CD14-positive monocyte (primary cell): ENCODE results near the gene WTIP. TPM values are rescaled to one million over a fixed set of nuclear protein-coding genes. Genes with fewer than 3 reads are reported as not detected.

Experiments
- DNase-seq, 3 donors: peaks; one replicate each; pipeline ENCODE4 v3.0.0-alpha.2; 2011 to 2022
- H2AFZ ChIP-seq: 2 replicates; pipeline ENCODE4 v1.6.0; 2012; ENCODE audit warnings: mild to moderate bottlenecking, low read depth, low read length, inconsistent platforms; ENCODE audit not compliant: insufficient read depth, poor library complexity, severe bottlenecking
- H3K27ac ChIP-seq, 2 donors: 1 replicate in 1 of 2; 2 replicates in 1 of 2; pipeline ENCODE4 v1.5.1; 2012 to 2013; ENCODE audit warnings: low read length in 2 of 2, control low read depth in 1 of 2, inconsistent platforms in 1 of 2, low read depth in 1 of 2, mild to moderate bottlenecking in 1 of 2
- H3K27me3 ChIP-seq, 2 donors: one replicate each; pipeline versions ENCODE4 v1.6.0 to v1.6.1; 2011 to 2013; ENCODE audit warnings: low read length in 2 of 2; ENCODE audit not compliant: control insufficient read depth in 2 of 2, insufficient read depth in 2 of 2
- H3K36me3 ChIP-seq, 2 donors: replicated peaks in 1 of 2; 1 replicate in 1 of 2; 2 replicates in 1 of 2; pipeline versions ENCODE4 v1.5.1 to v1.6.1; 2012 to 2013; ENCODE audit warnings: low read length in 2 of 2, control low read depth in 1 of 2, inconsistent platforms in 1 of 2, mild to moderate bottlenecking in 1 of 2; ENCODE audit not compliant: insufficient read depth in 2 of 2, control insufficient read depth in 1 of 2
- H3K4me1 ChIP-seq, 2 donors: 1 replicate in 1 of 2; 2 replicates in 1 of 2; pipeline versions ENCODE4 v1.5.1 to v1.6.1; 2012 to 2013; ENCODE audit warnings: low read length in 2 of 2, control low read depth in 1 of 2, inconsistent platforms in 1 of 2, mild to moderate bottlenecking in 1 of 2, moderate library complexity in 1 of 2; ENCODE audit not compliant: insufficient read depth in 2 of 2, control insufficient read depth in 1 of 2
- H3K4me2 ChIP-seq: replicated peaks from 2 replicates; pipeline ENCODE3; 2012; ENCODE audit warnings: low read length, moderate library complexity, mild to moderate bottlenecking; ENCODE audit not compliant: poor library complexity, severe bottlenecking; ENCODE audit errors: extremely low read depth
- H3K4me3 ChIP-seq, 3 experiments: fragments of 200-600 bp in 1 of 3; sonication (generic) in 1 of 3; replicated peaks in 1 of 3; 1 replicate in 2 of 3; 2 replicates in 1 of 3; pipeline ENCODE4 v1.5.1; 2011 to 2013; ENCODE audit warnings: low read length in 3 of 3, mild to moderate bottlenecking in 3 of 3, control low read depth in 2 of 3, low read depth in 2 of 3, inconsistent platforms in 1 of 3, moderate library complexity in 1 of 3
- H3K79me2 ChIP-seq: 2 replicates; pipeline ENCODE4 v1.6.0; 2012; ENCODE audit warnings: mild to moderate bottlenecking, control low read depth, inconsistent platforms, low read length, moderate library complexity; ENCODE audit not compliant: insufficient read depth
- H3K9ac ChIP-seq: 2 replicates; pipeline ENCODE4 v1.6.0; 2017; ENCODE audit warnings: low read length, mild to moderate bottlenecking; ENCODE audit not compliant: insufficient read depth, poor library complexity, severe bottlenecking
- H3K9me3 ChIP-seq, 2 donors: replicated peaks in 1 of 2; 1 replicate in 1 of 2; 2 replicates in 1 of 2; pipeline versions ENCODE4 v1.5.1 to v1.6.1; 2012 to 2013; ENCODE audit warnings: low read length in 2 of 2, control low read depth in 1 of 2; ENCODE audit not compliant: control insufficient read depth in 1 of 2, insufficient read depth in 1 of 2
- H4K20me1 ChIP-seq: 2 replicates; pipeline ENCODE4 v1.6.0; 2012; ENCODE audit warnings: mild to moderate bottlenecking, low read length, control low read depth, moderate library complexity; ENCODE audit not compliant: insufficient read depth
- H3K27ac Mint-ChIP-seq, 7 donors: one replicate each; pipeline ENCODE4 v1.8.0; 2020; ENCODE audit warnings: mild to moderate bottlenecking in 7 of 7, mixed read lengths in 7 of 7, moderate library complexity in 6 of 7, inconsistent platforms in 2 of 7
- H3K27me3 Mint-ChIP-seq, 3 donors: one replicate each; pipeline ENCODE4 v1.8.0; 2021 to 2022; ENCODE audit warnings: low read depth in 3 of 3, mild to moderate bottlenecking in 3 of 3, mixed read lengths in 3 of 3, moderate library complexity in 3 of 3, inconsistent platforms in 1 of 3
- H3K36me3 Mint-ChIP-seq, 2 donors: one replicate each; pipeline ENCODE4 v1.8.0; 2020; ENCODE audit warnings: mixed read lengths in 2 of 2, inconsistent platforms in 1 of 2, mild to moderate bottlenecking in 1 of 2
- H3K4me1 Mint-ChIP-seq: one replicate; pipeline ENCODE4 v1.8.0; 2020; ENCODE audit warnings: mild to moderate bottlenecking, mixed read lengths
- H3K4me3 Mint-ChIP-seq, 2 donors: one replicate each; pipeline ENCODE4 v1.8.0; 2020; ENCODE audit warnings: mild to moderate bottlenecking in 2 of 2, mixed read lengths in 2 of 2, moderate library complexity in 1 of 2
- H3K9me3 Mint-ChIP-seq, 7 donors: one replicate each; pipeline ENCODE4 v1.8.0; 2020 to 2022; ENCODE audit warnings: mixed read lengths in 7 of 7, mild to moderate bottlenecking in 6 of 7, moderate library complexity in 6 of 7, inconsistent platforms in 2 of 7
- CTCF ChIP-seq: fragments of 200-600 bp; IDR thresholded peaks from one replicate; pipeline ENCODE4 v1.8.0; 2022; ENCODE audit warnings: antibody characterized with exemption, mild to moderate bottlenecking
- WGBS: methylation state at CpG from one replicate; pipeline ENCODE4 v1.1.5; 2013; ENCODE audit warnings: missing lambda C conversion rate; ENCODE audit not compliant: insufficient coverage; 5-methylcytosine and 5-hydroxymethylcytosine counted together
- intact Hi-C, 2 donors: fragments of 100-400 bp; cut with micrococcal nuclease; formaldehyde crosslinking; loops; one replicate each; pipeline versions ENCODE4 v1.15.0 to v1.15.1; 2023
- polyA plus RNA-seq, 3 donors: library from polyadenylated mRNA; depleted of rRNA in 1 of 3; unstranded in 2 of 3; stranded (reverse) in 1 of 3; fragments of 300-500 nt in 2 of 3; fragments of >200 nt in 1 of 3; fragmentation: Illumina TruSeq in 2 of 3; gene quantifications; 1 replicate in 2 of 3; 2 replicates in 1 of 3; pipeline ENCODE4 v1.2.3, GENCODE V29; 2012 to 2021

WTIP gene
- polyA plus RNA-seq, 3 donors = 0.11 TPM; not detected in 2

DNA sequence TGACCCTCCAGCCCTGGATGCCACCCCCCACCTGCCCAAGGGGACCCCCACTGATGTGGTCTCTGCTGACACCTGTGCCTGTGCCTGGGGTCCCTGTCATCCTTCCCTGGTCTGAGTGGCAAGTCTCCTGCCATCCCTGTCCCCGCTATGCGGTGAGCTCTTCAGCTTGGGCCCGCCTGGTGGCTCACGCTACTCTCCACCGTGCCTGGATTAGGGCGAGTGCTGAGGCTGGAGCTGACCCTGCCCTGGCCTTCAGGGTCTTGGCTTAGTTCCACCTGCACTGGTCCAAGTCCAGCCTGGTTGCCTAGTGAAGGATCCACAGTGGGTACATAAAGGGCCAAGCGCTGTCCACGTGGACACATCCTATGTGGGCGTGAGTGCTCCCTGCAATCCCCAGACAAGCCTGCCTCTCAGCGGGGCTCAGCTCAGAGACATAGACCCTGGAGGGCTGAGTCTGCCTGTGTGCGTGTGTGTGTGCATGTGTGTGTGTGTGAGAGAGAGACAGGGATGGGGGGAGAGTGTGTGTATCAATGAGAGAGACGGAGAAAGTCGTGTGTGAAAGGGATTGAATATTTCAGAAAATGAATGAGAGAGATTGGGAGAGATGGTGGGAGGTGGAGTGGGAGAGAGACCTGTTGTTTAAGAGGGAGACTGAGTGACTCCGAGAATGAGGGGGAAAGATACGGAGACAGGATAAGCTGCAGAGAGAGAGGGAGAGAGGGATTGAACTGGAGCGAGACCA is 22.1 kb downstream of the WTIP start:
- Mint-ChIP-seq H3K4me1 (peaks cover 3% of the 10 kb centered on the region), H3K27me3 (peaks cover 27 to 32% (median 28%) of the 10 kb centered on the region in 3 donors), H3K36me3 (no peaks in the 10 kb centered on the region), H3K27ac (no peak overlapping the region), H3K9me3 (peaks cover 0 to 3% (median 0%) of the 10 kb centered on the region in 7 donors), H3K4me3 (no peak overlapping the region)
- H2AFZ ChIP-seq = no peak overlapping the region
- no peaks in the 10 kb centered on the region for H3K9me3 ChIP-seq
- H3K4me2 ChIP-seq = no peak overlapping the region
- WGBS = 96% methylated on average over 16 of the region's 16 CpGs
- intact Hi-C loops = loop anchor here (5.0 kb wide), 1 partner anchor 209 kb away; no protein-coding TSS in a partner anchor
- no peak for DNase-seq
- no peak overlapping the region for H3K4me3 ChIP-seq
- H3K36me3 ChIP-seq = no peaks in the 10 kb centered on the region
- H3K27me3 ChIP-seq = peaks cover 0 to 26% of the 10 kb centered on the region in 2 donors
- TF ChIP-seq CTCF = no peak
- no peak overlapping the region for H3K9ac ChIP-seq
- peaks cover 0 to 10% of the 10 kb centered on the region in 2 donors for H3K4me1 ChIP-seq
- no peaks in the 10 kb centered on the region for H4K20me1 ChIP-seq
- H3K79me2 ChIP-seq = no peaks in the 10 kb centered on the region
- no peak overlapping the region for H3K27ac ChIP-seq

DNA sequence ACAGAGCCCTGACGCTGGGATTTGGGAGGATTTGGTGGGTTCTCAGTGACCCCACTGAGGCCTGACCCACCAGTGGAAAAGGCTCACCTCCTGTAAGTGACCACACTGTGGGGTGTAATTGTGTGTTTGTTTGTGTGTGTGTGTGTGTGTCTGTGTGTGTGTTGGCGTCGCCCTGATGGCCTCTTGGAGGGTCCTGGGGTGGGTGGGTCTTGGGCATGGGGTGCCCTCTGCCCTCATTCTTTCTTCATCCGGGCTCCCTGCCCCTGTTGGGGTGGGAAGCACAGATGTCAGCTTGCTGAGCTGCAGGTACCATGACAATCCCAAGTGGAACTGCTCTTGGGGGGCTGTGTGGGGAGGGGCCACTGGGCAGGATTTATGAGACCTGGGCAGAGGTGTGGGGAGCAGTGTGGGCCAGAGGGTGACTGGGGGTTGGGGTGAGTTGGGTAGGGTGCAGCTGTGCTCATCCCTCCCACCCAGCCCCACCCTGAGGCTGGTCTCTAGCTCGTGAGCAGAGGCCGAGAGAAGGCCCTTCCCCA is 22.8 kb downstream of the WTIP start:
- 92% methylated on average over 2 of the region's 6 CpGs for WGBS
- Mint-ChIP-seq H3K9me3 (no peaks in the 10 kb centered on the region), H3K27me3 (peaks cover 22 to 25% (median 22%) of the 10 kb centered on the region in 3 donors), H3K36me3 (no peaks in the 10 kb centered on the region), H3K4me1 (peaks cover 3% of the 10 kb centered on the region), H3K27ac (no peak overlapping the region), H3K4me3 (no peak overlapping the region)
- DNase-seq = no peak
- TF ChIP-seq CTCF = no peak
- Histone ChIP-seq H3K4me3 (no peak overlapping the region), H3K27me3 (peaks cover 0 to 21% of the 10 kb centered on the region in 2 donors), H3K79me2 (no peaks in the 10 kb centered on the region), H3K9ac (no peak overlapping the region), H3K4me2 (no peak overlapping the region), H2AFZ (no peak overlapping the region), H4K20me1 (no peaks in the 10 kb centered on the region), H3K36me3 (no peaks in the 10 kb centered on the region), H3K27ac (no peak overlapping the region), H3K4me1 (peaks cover 0 to 10% of the 10 kb centered on the region in 2 donors), H3K9me3 (no peaks in the 10 kb centered on the region)
- intact Hi-C loops = loop anchor here (5.0 kb wide), 1 partner anchor 208 kb away; no protein-coding TSS in a partner anchor
